NCI-H1092 (cell line): Measurements from ENCODE around the gene IGLL5.

Experiments used
- DNase-seq: peaks from one replicate; lab custom pipeline; 2025; lab: John Stamatoyannopoulos, UW

Gene IGLL5

DNA sequence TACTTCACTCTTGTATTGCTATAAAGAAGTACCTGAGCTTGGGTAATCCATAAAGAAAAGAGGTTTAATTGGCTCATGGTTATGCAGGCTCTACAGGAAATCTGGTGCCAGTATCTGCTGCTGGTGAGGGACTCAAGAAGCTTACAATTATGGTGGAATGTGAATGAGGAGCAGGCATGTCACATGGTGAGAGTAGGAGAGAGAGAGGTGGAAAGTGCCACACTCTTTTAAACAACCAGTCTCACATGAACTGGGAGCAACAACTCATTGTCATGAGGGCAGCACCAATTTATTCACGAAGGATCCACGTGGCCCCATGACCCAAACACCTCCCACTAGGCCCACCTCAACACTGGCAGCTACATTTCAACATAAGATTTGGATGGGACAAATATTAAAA, 24.6 kb upstream of the IGLL5 start:
- no peak for DNase-seq

- DNase-seq, result no peak
Measured at GRCh38 chr22:22865311-22866072, 22.1 kb upstream of the IGLL5 start.

DNA sequence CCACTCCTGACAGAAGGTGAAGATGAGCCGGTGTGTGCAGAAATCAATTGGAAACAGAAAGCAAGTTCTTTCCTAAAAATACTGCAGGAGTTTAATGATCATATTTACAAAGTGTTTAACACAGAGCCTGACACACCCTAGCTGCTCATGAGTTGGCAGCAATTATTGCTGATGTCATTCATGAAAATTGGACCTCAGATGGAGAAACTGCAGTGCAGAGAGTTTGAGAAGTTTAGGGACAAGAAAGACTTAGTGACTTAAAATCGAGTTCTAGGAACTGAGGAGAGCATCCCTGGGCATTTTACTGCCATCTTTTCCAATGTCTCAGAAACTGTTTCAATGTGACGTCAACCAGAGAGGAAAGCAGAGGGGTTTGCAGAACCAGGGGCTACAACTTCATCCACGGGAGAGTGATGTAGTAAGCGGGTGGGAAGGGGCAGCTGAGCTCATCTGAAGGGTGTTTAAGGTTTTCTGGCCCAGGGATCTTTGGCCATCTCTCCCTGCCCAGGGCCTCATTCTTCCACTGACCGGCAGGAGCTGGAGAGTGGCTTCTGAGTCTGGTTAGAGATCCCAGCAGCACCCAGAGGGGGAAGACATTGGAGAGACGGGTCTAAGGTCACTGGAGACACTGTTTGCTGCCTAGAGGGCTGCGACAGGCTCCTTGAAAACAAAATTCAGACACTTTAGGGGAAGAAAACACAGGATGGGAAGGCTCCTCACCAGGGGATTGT, 21.1 kb upstream of the IGLL5 start:
- DNase-seq, result no peak

DNA sequence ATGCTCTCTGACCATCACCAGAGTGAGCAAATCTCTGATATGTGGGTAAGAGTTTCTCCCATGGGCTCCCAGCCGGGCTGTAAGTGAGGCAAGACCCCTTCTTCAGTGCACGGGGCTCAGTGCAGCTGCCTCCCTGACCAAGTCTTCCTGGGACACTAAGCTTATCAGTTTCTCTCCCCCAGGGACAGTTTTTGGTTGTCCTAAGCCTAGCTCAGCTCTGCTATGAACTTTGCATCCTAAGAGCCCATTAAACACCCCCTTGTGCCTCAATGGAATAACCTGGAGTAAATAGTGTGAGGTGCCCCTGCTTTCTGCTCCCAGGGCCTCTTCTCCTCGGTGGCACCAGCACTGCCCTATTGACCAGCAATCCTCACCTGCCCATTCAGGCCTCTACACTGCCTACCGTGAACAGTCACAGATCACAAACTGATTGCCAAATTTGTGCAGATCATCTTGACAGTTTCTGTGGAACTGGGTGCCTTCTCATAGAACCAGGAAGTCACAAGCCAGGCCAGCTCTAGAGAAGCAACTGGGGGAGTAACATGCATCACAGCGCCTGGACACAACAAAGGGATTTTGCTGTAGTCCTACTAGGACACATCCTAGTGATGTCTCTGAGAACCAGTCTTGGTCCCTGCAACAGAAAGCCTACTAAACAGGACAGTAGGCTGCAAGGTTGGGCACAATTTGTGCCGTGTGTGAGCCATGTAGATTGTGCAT, 19.5 kb upstream of the IGLL5 start:
- DNase-seq, result no peak

- no peak for DNase-seq
Measured at GRCh38 chr22:22870577-22871404, 16.8 kb upstream of the IGLL5 start.

DNA sequence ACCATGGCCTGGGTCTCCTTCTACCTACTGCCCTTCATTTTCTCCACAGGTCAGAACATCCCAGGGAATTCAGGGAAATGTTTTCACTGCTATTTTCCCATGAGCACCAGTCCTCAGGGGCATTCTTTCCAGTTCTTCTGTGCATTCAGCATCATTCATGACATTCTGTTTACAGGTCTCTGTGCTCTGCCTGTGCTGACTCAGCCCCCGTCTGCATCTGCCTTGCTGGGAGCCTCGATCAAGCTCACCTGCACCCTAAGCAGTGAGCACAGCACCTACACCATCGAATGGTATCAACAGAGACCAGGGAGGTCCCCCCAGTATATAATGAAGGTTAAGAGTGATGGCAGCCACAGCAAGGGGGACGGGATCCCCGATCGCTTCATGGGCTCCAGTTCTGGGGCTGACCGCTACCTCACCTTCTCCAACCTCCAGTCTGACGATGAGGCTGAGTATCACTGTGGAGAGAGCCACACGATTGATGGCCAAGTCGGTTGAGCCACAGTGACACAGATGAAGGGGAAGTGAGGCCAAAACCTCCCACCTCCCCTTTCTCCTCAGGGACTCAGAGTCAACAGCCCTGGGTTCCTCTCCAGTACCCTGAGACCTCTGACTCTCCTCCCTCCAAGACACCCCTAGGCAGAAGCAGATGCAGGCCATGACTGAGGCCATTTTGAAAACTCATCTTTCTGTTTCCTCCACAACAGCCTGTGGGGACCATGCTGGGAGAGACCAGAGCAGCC, 15.9 kb upstream of the IGLL5 start:
- no peak for DNase-seq

DNA sequence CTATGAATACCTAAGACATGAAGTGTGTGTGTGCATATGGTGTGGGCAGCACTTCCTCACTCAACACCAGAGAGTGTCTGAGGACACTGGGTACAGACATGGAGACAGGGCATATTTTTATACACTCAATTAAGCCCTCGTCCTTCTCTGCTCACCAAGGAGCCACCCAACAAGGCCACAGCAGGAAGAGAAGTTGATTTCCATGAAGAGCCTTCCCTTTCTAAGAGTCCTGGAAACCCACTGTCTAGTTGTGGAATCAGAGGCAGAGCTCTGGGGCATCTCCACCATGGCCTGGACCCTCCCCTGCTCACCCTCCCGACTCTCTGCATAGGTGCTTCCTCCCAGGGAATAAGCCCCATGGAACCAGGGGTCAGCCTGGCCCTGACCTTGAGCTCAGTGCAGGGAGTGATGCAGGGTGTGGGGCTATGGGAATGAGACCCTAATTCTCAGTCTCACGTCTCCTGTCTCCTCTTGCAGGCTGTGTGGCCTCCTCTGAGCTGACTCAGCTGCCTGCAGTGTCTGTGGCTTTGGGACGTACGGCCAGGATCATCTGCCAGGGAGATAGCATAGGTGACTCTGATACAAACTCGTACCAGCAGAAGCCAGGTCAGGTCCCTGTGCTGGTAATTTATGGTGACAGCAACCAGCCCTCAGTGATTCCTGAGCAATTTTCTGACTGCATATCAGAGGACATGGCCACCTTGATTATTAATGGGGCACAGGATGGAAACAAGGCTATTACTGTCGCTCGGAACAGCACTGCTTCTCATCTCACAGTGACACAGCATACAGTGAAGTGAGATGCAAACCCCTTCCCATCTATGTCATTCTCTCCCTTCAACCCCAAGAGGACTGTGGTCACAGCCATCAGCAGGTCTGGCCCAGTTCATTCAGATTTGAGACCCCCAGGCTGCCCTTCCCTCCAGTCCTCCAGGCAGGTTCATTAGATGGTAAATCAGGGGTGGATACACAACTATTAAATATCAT, 14.6 kb upstream of the IGLL5 start:
- DNase-seq, result no peak

- peak; percentile 52 for DNase-seq
Measured at GRCh38 chr22:22877523-22878210, 9.9 kb upstream of the IGLL5 start.

DNA sequence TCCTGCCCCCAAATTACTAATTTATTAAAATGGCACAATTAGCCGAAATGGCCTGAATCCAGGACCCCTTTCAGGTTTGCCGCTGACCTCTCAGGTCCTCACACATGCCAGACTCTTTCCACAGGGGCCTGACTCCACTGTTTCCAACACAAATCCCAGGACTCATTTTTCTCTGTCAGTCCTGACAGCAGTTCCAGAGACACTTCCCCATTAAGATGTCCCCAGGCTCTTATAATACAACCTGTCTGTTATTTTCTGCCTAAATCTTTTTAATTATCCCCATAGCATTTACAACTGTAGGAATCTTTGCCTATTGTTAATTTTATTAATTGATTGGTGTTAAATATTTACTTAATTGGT, 9.4 kb upstream of the IGLL5 start:
- no peak for DNase-seq

GRCh38 chr22:22878801-22879674, 8.6 kb upstream of the IGLL5 start:
- DNase-seq, result no peak

DNA sequence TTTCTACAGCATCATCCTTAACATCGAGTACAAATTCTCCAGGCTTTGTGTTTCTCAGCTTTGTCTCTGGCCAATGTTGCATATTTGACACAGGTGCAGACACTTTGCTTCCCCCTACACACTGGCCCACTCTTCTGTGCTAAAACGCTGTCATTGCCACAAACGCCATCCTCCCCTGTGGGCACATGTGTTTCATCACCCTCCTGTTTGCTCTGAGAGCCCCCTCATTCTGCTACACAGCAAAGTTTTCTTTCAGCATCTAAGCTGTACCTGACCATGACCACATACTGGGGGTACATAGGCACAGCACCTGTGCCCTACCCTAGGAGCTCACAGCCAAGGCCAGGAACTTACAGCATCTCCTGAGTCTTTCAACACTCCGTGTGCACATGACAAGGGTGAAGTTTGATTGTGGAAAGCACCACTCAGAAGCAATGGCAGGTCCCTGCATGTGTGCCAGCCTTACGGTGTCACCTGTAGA, 7.9 kb upstream of the IGLL5 start:
- DNase-seq, result no peak

DNA sequence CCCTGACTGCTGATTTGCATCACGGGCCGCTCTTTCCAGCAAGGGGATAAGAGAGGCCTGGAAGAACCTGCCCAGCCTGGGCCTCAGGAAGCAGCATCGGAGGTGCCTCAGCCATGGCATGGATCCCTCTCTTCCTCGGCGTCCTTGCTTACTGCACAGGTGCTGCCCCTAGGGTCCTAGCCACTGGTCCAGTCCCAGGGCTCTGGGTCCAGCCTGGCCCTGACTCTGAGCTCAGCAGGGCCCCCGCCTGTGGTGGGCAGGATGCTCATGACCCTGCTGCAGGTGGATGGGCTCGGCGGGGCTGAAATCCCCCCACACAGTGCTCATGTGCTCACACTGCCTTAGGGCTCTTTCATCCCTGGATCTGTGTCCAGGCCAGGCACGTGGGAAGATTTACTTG, 7.0 kb upstream of the IGLL5 start:
- DNase-seq, result no peak

- no peak for DNase-seq
Measured at GRCh38 chr22:22881116-22882000, 6.3 kb upstream of the IGLL5 start.

DNA sequence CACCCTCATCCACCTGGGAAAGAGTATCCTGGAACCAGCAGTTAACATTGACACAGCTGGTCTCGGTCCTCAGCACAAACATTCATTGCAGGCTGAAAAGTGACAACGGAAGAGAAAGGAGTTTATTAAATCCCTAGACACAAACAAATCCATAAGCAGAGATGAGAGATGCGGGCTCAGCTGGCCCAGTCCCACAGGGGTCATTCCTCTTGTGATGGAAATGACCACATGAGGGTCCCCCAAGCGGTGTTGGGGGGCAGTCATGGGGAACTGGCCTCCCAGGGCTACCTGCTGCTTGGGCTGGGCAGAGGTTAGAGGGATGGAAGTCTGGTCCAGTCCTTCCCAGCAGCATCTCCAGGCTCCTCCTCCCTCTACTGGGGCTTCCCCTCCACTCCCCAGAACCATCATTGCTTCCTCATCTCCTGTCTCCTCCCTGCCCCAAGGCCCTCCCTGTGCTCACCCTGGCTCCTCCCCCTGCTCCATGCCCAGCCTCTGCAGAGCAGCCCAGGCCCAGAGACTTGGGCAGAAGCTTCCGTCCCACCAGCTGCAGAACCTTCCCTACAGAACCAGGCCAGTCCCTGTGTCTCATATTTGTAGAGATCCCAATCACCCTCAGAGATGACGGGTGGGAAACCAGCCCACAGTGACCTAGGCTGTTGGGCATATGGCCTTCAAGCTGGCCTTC, 5.4 kb upstream of the IGLL5 start:
- no peak for DNase-seq

DNA sequence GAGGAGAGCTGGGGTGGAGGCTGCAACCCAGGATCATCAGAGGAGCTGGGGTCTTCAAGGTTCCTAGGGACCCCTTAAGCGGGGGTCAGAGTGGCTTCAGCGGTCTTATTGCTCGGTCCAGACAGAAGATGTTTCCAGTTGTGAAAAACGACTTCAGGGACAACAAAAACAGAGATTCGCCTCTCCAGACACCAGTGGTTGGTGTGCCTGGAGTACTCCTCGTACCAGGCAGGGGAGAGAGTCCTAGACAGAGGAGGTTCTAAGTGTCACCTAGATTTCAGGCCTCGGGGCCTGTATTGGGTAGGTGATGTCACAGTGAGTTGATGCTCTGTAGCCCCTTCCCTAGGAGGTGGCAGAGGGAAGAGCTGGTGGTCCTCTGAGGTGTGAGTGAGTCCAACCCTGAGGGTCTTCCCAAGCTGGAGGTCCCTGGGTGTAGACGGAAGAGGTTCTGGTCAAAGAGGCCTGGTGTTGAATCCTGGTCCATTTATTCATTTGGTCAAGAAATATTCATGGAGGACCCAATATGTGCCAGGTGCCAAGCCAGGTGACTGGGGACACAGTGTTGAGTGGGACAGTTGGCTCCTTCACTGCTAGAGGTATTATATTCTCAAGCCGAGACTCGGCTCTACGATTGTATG, 4.4 kb upstream of the IGLL5 start:
- DNase-seq, result no peak
